ENCODE data around the gene SIN3A. TPM values are rescaled to one million over a fixed set of nuclear protein-coding genes. Genes with fewer than 3 reads are reported as not detected.

The SIN3A gene
- total RNA-seq, 1 experiment from 2014 or later = 107 TPM

- no peak for DNase-seq (ENCODE audit: low read depth, low spot score)
- ATAC-seq = no peak
- TF ChIP-seq REST (IDR thresholded peaks at IDR 0.05; ENCODE audit: insufficient read depth in 1 of 2, low read depth in 2 of 2, low read length in 1 of 2) (no peak), SIN3A (IDR thresholded peaks at IDR 0.05; ENCODE audit: borderline replicate concordance, insufficient read depth, low read depth, low read length) (no peak), CTCF (IDR thresholded peaks at IDR 0.05) (no peak), TCF7L2 (IDR thresholded peaks at IDR 0.05; ENCODE audit: low read depth, low read length) (no peak), POLR2AphosphoS5 (IDR thresholded peaks at IDR 0.05; ENCODE audit: low read depth, low read length) (no peak)
- intact Hi-C loops (cut with micrococcal nuclease; ENCODE audit: unreplicated experiment) (no loop called here), in situ Hi-C loops (cut with HindIII; ENCODE audit: low pct_unique_long_range_greater_than_20kb, low sequenced_read_pairs) (no loop called here)
- Histone ChIP-seq H3K4me1 (ENCODE audit: control insufficient read depth, insufficient read depth, low read length) (no peaks in the 10 kb centered on the region), H3K4me3 (ENCODE audit: low read depth in 2 of 2, low read length in 2 of 2) (no peak overlapping the region), H3K9me3 (ENCODE audit: control insufficient read depth, insufficient read depth, low read depth, low read length) (no peaks in the 10 kb centered on the region), H3K27me3 (ENCODE audit: control insufficient read depth, insufficient read depth, low read length) (no peaks in the 10 kb centered on the region), H3K27ac (ENCODE audit: low read length) (no peak overlapping the region), H3K36me3 (ENCODE audit: control insufficient read depth, insufficient read depth, low read length) (peaks cover 9% of the 10 kb centered on the region; the same call in 1 of the 2 replicates)
- CTCF ChIA-PET = no interaction called here
- POLR2A ChIA-PET = no interaction called here
- BruUV-seq (replicated peaks) = TSS peak; percentile 2
Observed at GRCh38 chr15:75431682-75432081, 19.8 kb downstream of the SIN3A start.

- H3K27me3 ChIP-seq (ENCODE audit: control insufficient read depth, insufficient read depth, low read length) = no peaks in the 10 kb centered on the region
- ChIA-PET CTCF (no interaction called here), POLR2A (no interaction called here)
- BruUV-seq (replicated peaks) = no TSS peak
- intact Hi-C loops (cut with micrococcal nuclease; ENCODE audit: unreplicated experiment) (no loop called here), in situ Hi-C loops (cut with HindIII; ENCODE audit: low pct_unique_long_range_greater_than_20kb, low sequenced_read_pairs) (no loop called here)
- no peak overlapping the region for H3K27ac ChIP-seq (ENCODE audit: low read length)
- H3K9me3 ChIP-seq (ENCODE audit: control insufficient read depth, insufficient read depth, low read depth, low read length) = no peaks in the 10 kb centered on the region
- ATAC-seq (no peak), DNase-seq (ENCODE audit: low read depth, low spot score) (no peak)
- TF ChIP-seq CTCF (IDR thresholded peaks at IDR 0.05) (no peak), POLR2AphosphoS5 (IDR thresholded peaks at IDR 0.05; ENCODE audit: low read depth, low read length) (no peak), SIN3A (IDR thresholded peaks at IDR 0.05; ENCODE audit: borderline replicate concordance, insufficient read depth, low read depth, low read length) (no peak), TCF7L2 (IDR thresholded peaks at IDR 0.05; ENCODE audit: low read depth, low read length) (no peak), REST (IDR thresholded peaks at IDR 0.05; ENCODE audit: insufficient read depth in 1 of 2, low read depth in 2 of 2, low read length in 1 of 2) (no peak)
- no peak overlapping the region for H3K4me3 ChIP-seq (ENCODE audit: low read depth in 2 of 2, low read length in 2 of 2)
- no peaks in the 10 kb centered on the region for H3K4me1 ChIP-seq (ENCODE audit: control insufficient read depth, insufficient read depth, low read length)
- peaks cover 9% of the 10 kb centered on the region; the same call in 1 of the 2 replicates for H3K36me3 ChIP-seq (ENCODE audit: control insufficient read depth, insufficient read depth, low read length)
Observed at GRCh38 chr15:75431270-75431669, 20.2 kb downstream of the SIN3A start.

Measured in Panc1 (cell line).